ENCODE data around the gene PIM1.

The PIM1 gene

GRCh38 chr6:37169496-37170272 lies at the start of gene PIM1:
PIM1 (plus strand) TSS chr6:37170152; CDS start chr6:37170576, 424 bp downstream.
- peak within 1 kb of the TSS; percentile 99 for H3K4me3 ChIP-seq (ENCODE audit: low read depth, low read length)
- no peak for TF ChIP-seq CTCF (conservative IDR thresholded peaks at IDR 0.05; ENCODE audit: low read depth, low read length)
- DNase-seq (ENCODE audit: low read depth) = peak; percentile 99

- H3K4me3 ChIP-seq (ENCODE audit: low read depth, low read length) = no peak overlapping the region
- no peak for DNase-seq (ENCODE audit: low read depth)
- no peak for TF ChIP-seq CTCF (conservative IDR thresholded peaks at IDR 0.05; ENCODE audit: low read depth, low read length)
These were observed 48.4 kb upstream of the PIM1 start for GRCh38 chr6:37121556-37121955.

GRCh38 chr6:37122861-37123260 lies 47.1 kb upstream of the PIM1 start:
- no peak for DNase-seq (ENCODE audit: low read depth)
- H3K4me3 ChIP-seq (ENCODE audit: low read depth, low read length) = no peak overlapping the region
- no peak for TF ChIP-seq CTCF (conservative IDR thresholded peaks at IDR 0.05; ENCODE audit: low read depth, low read length)

GRCh38 chr6:37123957-37124729 lies 45.8 kb upstream of the PIM1 start:
- TF ChIP-seq CTCF (conservative IDR thresholded peaks at IDR 0.05; ENCODE audit: low read depth, low read length) = peak; percentile 7
- DNase-seq (ENCODE audit: low read depth) = no peak
- H3K4me3 ChIP-seq (ENCODE audit: low read depth, low read length) = no peak overlapping the region

- TF ChIP-seq CTCF (conservative IDR thresholded peaks at IDR 0.05; ENCODE audit: low read depth, low read length) = no peak
- peak overlapping the region; percentile 2 for H3K4me3 ChIP-seq (ENCODE audit: low read depth, low read length)
- DNase-seq (ENCODE audit: low read depth) = no peak
These were observed 44.0 kb upstream of the PIM1 start for GRCh38 chr6:37125774-37126492.

- TF ChIP-seq CTCF (conservative IDR thresholded peaks at IDR 0.05; ENCODE audit: low read depth, low read length) = peak; percentile 11
These were observed 43.4 kb upstream of the PIM1 start for GRCh38 chr6:37126493-37126958.

More at GRCh38 chr6:37126493-37126958, 43.4 kb upstream of the PIM1 start:
- H3K4me3 ChIP-seq (ENCODE audit: low read depth, low read length) = no peak overlapping the region
- DNase-seq (ENCODE audit: low read depth) = no peak
